Activated naive CD8-positive, alpha-beta T cell (primary cell): ENCODE measurements around the gene ANXA4.
"Not testable (repeated sequence)": the region's sequence is repeated elsewhere in the genome, so short reads cannot be mapped to it uniquely, and the experiment has no call there.

ENCODE experiments used
- H3K27ac Mint-ChIP-seq: one replicate; pipeline ENCODE4 v1.8.0; 2021; ENCODE audit warnings: mixed read lengths
- H3K27me3 Mint-ChIP-seq: one replicate; pipeline ENCODE4 v1.8.0; 2021; ENCODE audit warnings: mixed read lengths
- H3K36me3 Mint-ChIP-seq: one replicate; pipeline ENCODE4 v1.8.0; 2021; ENCODE audit warnings: mixed read lengths
- H3K4me1 Mint-ChIP-seq: one replicate; pipeline ENCODE4 v1.8.0; 2021; ENCODE audit warnings: low read depth, mixed read lengths
- H3K4me3 Mint-ChIP-seq: one replicate; pipeline ENCODE4 v1.8.0; 2021; ENCODE audit warnings: mild to moderate bottlenecking, mixed read lengths
- H3K9me3 Mint-ChIP-seq: one replicate; pipeline ENCODE4 v1.8.0; 2021; ENCODE audit warnings: low read depth, mixed read lengths

Gene ANXA4

DNA sequence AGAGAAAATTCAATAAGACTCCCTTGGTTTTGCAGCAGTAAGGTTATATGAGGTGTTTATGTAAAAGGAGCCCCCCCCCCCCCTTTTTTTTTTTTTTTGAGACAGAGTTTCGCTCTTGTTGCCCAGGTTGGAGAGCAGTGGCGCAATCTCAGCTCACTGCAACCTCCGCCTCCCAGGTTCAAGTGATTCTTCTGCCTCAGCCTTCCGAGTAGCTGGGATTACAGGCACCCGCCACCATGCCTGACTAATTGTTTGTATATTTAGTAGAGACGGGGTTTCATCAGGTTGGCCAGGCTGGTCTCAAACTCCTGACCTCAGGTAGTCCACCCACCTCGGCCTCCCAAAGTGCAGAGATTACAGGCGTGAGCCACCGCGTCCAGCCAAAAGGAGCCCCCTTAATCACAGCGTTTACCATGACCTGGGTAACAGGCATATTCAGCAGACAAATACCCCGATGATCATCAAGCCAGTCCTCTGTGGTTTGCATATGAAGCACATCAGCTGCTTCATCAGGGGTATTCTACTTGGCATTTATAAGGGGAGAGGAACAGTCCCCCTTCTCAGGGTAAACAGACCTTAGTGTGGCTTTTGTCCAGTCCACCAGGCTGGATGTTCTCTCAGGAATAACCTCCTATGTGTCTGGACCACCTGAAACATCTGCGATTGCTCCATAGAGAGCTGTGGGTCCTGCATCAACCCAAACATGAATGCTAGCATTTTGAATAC, 32.5 kb downstream of the ANXA4 start:
- not testable (repeated sequence) for H3K9me3 Mint-ChIP-seq, H3K36me3 Mint-ChIP-seq, H3K27me3 Mint-ChIP-seq
- Mint-ChIP-seq H3K27ac (peak overlapping the region; percentile 81), H3K4me1 (peaks cover 44% of the 10 kb centered on the region), H3K4me3 (peak overlapping the region; percentile 69)

DNA sequence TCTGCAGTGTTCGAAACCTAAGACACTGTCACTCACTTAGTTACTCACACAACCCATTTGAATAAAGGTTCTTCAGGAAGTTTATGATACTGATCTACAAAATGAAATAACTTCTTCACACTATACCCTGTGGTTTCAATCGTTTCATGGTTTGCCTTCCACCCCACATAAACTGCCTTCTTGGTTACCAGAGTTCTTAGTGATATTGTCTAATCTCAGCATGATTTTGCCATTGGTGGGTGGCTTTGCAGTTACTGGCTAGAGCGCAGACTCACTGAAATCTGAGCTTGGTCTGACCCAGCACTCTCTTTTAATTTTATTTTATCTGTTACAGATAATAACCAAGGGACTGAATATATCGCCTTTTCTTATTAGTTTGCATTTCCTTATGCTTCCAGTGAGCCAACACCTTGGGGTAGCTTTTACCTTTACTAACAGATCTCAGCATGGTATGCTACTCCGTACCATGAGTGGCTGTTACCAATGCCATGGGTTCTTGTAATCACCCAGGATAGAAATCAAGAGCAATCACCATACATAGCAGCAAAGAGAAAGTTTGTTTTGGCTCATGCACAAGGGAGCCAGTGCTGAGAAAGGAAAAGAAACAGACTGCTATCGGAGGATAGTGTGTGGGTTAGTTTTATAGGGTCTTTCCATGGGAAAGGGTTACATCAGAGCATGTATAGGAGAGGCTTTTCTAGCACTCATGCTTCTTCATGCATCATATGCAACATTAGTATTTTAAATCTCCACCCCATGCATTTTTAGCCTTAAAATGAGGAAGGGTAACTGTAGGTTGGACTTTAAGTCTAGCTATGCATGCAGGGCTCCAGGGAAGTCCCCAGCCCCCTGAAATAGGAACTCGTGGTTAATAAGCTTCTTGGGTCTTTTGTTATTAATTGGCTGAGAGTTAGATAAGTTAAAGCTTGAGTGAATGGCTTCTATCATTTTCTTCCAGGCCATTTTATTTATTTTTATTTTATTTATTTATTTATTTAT, 33.3 kb downstream of the ANXA4 start:
- peak overlapping the region; percentile 81 for H3K27ac Mint-ChIP-seq
- no peaks in the 10 kb centered on the region for H3K27me3 Mint-ChIP-seq
- H3K4me1 Mint-ChIP-seq = peaks cover 42% of the 10 kb centered on the region
- H3K36me3 Mint-ChIP-seq = no peaks in the 10 kb centered on the region
- no peaks in the 10 kb centered on the region for H3K9me3 Mint-ChIP-seq
- H3K4me3 Mint-ChIP-seq = peak overlapping the region; percentile 69

DNA sequence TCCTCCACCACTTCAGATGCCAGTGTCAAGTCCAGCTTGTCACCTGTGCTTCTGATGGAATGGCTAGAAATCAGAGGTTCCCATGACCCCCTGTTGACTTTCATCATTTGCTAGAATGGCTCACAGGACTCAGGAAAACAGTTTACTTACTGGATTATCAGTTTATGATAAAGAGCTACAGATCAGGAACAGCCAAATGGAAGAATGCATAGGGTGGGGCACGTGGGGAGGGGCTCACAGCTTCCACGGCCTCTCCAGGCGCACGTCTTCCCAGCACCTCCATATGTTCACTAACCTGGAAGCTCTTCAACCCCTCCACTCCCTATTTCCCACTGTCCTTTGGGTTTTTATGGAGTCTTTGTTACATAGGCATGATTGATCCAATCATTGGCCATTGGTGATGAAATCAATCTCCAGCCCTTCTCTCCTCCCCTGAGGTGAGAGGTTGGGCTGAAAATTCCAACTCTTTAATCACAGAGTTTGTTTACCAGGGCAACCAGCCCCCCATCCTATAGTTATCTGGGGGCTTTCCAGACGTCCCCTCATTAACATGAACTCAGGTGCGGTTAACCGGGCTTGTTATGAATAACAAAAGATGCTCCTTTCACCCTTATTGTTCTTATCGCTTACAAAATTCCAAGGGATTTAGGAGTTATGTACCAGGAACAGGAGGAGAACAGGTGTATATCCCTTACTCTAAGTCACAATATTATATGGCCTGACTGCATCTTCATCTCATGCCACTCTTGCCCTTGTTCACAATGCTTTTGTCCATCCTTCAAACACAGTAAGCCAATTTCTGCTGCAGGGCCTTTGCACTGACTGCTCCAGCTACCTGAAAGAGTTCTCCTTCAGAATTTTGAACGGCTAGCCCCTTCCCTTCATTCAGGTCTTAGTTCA, 35.2 kb downstream of the ANXA4 start:
- no peaks in the 10 kb centered on the region for H3K9me3 Mint-ChIP-seq
- no peaks in the 10 kb centered on the region for H3K27me3 Mint-ChIP-seq
- H3K27ac Mint-ChIP-seq = no peak overlapping the region
- H3K4me1 Mint-ChIP-seq = peaks cover 33% of the 10 kb centered on the region
- no peak overlapping the region for H3K4me3 Mint-ChIP-seq
- H3K36me3 Mint-ChIP-seq = no peaks in the 10 kb centered on the region

DNA sequence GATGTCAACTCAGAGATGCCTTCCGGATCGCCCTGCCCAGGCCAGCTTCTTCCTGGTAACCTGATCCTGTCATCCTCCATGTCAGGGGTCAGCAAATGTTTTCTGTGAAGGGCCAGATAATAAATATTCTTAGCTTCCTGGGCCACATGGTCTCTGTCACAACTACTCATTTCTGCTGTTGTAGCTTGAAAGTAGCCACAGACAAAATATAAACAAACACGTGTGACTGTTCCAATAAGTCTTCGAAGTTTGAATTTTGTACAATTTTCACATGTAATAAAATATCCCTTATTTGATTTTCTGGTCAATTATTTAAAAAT, 35.8 kb downstream of the ANXA4 start:
- no peak overlapping the region for H3K27ac Mint-ChIP-seq
- no peaks in the 10 kb centered on the region for H3K36me3 Mint-ChIP-seq
- H3K4me3 Mint-ChIP-seq = no peak overlapping the region
- H3K27me3 Mint-ChIP-seq = no peaks in the 10 kb centered on the region
- no peaks in the 10 kb centered on the region for H3K9me3 Mint-ChIP-seq
- peaks cover 30% of the 10 kb centered on the region for H3K4me1 Mint-ChIP-seq

DNA sequence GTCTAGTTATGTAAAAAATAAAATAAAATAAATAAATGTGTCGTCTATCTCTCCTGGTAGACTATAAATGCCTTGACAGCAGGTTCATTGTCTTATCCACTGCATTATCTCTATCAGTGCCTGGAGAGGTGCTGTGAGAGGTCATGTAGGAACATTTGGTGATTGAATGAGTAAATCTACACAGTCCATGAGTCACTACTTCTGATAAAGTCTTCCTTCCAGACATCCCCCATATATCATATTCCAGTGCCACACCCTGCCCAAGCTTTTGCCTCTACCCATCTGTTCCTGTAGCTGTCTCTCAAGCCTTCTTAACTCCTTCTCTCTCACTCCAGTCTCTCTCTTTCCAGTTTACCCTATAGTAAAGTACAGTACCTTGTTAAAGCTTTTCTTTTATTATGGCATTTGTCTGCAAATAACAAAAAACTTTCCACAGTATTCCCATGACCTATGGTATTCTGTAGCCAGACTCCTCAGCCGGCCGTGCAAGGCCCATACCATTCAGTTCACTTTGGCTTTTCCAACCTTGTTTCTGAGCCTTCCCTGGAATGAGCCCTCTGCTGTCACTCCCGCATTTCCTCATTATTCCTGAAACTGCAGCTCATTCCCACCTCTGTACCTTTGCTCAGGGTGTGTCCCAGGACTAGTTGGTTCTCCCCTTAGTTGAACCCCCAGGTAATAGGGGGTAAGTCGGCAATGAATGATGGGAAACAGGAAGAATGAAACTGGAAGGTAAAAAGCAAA, 37.5 kb downstream of the ANXA4 start:
- H3K36me3 Mint-ChIP-seq = no peaks in the 10 kb centered on the region
- no peaks in the 10 kb centered on the region for H3K27me3 Mint-ChIP-seq
- no peak overlapping the region for H3K4me3 Mint-ChIP-seq
- no peaks in the 10 kb centered on the region for H3K9me3 Mint-ChIP-seq
- no peak overlapping the region for H3K27ac Mint-ChIP-seq
- H3K4me1 Mint-ChIP-seq = peaks cover 22% of the 10 kb centered on the region

DNA sequence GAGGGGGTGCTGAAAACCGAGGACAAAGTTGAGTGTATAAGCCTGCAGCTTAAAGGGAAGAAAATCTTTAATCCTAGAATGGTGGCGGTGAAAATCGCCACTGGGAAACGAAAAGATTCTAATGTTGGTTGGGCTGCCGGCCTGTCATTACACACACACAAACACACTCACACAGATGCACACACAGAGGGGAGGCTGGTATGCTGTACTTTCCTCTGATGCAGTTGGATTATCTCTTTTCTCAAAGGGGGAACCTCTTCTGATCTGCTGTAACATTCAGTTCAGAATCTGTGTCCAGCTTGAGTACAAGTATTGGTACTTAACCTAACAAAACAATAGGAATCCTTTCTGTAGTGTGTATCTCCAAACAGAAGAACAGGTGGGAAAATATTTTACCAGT, 39.0 kb downstream of the ANXA4 start:
- Mint-ChIP-seq H3K27me3 (peaks cover 2% of the 10 kb centered on the region), H3K4me3 (no peak overlapping the region), H3K9me3 (no peaks in the 10 kb centered on the region), H3K4me1 (peaks cover 9% of the 10 kb centered on the region), H3K36me3 (no peaks in the 10 kb centered on the region), H3K27ac (no peak overlapping the region)

DNA sequence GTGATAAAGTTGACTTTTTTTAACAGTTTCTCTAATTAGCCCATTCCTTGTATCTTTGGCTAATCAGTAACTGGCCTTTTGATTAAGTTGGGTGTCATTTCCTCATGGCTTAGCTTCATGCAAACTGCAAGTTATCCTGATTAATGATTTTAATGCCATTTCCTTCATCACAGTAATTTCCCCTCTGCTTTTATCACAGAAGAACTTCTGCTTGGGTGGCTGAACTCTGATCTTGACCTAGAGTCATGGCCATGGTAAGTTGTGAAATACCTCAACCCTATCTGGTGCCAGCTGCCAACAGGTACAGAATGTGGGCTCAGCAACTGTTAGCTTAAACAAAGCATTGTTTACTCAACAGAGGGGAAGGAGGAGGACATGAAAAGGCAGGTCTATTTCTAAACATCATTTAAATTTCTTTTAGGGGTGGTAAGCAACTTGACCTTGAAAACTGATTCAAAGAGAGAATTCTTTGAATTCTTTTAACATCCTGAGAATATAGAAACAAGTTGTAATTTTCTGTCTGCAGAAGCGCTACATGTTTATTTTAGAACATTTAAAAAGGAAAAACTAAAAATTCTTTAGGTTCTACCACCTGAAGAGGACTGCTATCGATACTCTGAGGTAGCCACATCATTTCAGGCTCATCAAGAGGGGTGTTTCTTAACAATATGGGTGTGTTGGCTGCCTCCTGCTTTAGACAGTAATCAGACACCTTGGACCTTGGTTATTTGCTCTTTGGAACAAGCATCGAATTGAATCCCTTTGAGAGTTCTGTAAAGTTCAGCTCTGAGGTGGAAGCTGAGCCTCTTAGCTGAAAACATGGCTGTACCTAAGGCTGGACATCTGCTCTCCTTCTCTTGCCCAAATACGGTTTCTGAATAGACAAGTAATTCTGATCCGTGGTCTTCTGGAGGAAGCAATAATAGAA, 39.7 kb downstream of the ANXA4 start:
- H3K27ac Mint-ChIP-seq = no peak overlapping the region
- peaks cover 6% of the 10 kb centered on the region for H3K4me1 Mint-ChIP-seq
- peaks cover 2% of the 10 kb centered on the region for H3K36me3 Mint-ChIP-seq
- H3K4me3 Mint-ChIP-seq = no peak overlapping the region
- no peaks in the 10 kb centered on the region for H3K9me3 Mint-ChIP-seq
- H3K27me3 Mint-ChIP-seq = peaks cover 2% of the 10 kb centered on the region

DNA sequence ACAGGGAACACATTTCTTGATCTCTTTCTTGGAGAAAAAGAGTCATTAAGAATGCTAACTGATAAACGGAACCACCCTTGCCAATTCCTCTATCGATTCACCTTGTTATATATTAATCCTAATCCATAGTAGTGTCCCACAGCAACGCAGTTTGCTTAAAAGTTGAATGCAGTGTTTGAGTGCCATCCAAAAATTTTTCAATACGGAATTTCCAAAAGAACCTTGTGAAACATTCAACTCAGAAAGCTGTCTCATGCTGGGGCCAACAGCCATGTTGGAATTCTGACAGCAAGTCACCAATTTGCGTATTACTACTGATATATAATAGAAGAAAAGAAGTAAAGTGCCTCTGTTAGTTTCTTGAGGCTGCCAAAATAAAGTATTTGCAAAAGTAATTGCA, 42.3 kb downstream of the ANXA4 start:
- no peak overlapping the region for H3K27ac Mint-ChIP-seq
- no peak overlapping the region for H3K4me3 Mint-ChIP-seq
- H3K4me1 Mint-ChIP-seq = peaks cover 5% of the 10 kb centered on the region
- peaks cover 6% of the 10 kb centered on the region for H3K36me3 Mint-ChIP-seq
- peaks cover 2% of the 10 kb centered on the region for H3K27me3 Mint-ChIP-seq
- no peaks in the 10 kb centered on the region for H3K9me3 Mint-ChIP-seq

DNA sequence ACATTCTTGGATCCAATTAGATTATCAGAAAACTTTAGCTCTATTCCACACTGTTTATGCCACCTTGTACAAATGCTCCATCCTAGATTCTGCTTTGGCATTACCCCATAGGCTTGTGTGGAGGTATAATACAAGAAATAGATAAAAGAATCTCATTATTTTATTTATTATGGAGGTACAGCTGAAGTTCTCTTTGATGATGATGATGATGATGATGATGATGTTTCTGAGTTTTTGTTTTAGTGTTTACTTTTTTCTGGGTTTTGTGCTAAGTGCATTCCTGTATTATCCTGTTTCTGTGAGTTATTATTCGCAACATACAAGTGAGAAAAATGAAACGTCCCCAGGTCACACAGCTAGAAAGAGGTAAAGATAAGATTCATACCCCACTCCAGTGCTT, 43.4 kb downstream of the ANXA4 start:
- H3K27me3 Mint-ChIP-seq = peaks cover 2% of the 10 kb centered on the region
- no peak overlapping the region for H3K4me3 Mint-ChIP-seq
- H3K27ac Mint-ChIP-seq = no peak overlapping the region
- peaks cover 8% of the 10 kb centered on the region for H3K4me1 Mint-ChIP-seq
- peaks cover 9% of the 10 kb centered on the region for H3K36me3 Mint-ChIP-seq
- H3K9me3 Mint-ChIP-seq = no peaks in the 10 kb centered on the region

DNA sequence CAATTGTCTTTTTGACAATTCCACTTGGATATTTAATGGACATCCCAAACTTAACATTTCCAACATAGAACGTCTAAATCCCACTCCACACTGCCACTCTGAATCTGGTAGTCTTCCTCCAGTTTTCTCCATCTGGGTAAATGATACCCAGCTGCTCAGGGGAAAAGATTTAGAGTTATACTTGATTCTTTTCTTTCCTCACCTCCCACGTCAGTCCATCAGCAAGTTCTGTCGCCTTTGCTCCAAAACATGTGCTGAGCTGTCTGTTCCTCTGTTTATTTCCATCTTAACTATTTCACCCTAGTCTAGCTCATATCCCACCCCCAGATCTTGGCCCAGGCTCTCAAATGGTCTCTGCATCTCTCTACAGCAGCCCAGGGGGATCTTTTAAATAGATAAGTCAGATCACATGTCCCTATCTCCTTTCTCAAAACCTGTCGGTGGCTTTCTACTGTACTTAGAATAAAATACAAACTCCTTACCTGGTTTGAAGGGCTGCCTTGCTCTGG, 44.2 kb downstream of the ANXA4 start:
- Mint-ChIP-seq H3K36me3 (peaks cover 9% of the 10 kb centered on the region), H3K4me1 (peaks cover 12% of the 10 kb centered on the region), H3K9me3 (no peaks in the 10 kb centered on the region), H3K27me3 (peaks cover 2% of the 10 kb centered on the region), H3K27ac (no peak overlapping the region), H3K4me3 (no peak overlapping the region)

DNA sequence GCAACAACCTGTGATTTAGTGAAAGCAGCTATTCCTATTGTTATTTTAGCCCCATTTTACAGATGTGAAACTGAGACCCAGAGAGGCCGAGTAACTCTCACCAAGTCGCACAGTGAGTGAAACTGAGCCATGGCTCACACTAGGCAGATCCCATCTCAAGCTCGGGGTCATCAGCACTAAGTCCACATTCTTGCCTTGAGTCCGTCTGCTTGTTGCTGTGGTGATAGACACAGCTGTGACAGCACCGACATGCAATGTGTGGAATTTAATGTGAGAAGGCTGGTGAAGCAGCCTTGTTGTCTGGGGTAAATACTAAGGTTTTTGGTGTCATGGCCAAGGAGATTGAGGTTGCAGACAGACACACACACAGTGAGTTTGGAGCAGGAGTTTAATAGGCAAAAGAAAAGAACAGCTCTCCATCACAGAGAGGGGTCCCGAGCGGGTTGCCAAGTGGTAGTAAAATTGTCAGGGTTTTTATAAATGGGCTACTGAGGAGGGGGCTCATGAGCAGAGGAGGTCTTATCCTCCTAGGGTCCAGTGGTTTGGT, 47.3 kb downstream of the ANXA4 start:
- Mint-ChIP-seq H3K27ac (no peak overlapping the region), H3K36me3 (peaks cover 9% of the 10 kb centered on the region), H3K4me1 (peaks cover 12% of the 10 kb centered on the region), H3K27me3 (peaks cover 2% of the 10 kb centered on the region), H3K4me3 (no peak overlapping the region), H3K9me3 (no peaks in the 10 kb centered on the region)

DNA sequence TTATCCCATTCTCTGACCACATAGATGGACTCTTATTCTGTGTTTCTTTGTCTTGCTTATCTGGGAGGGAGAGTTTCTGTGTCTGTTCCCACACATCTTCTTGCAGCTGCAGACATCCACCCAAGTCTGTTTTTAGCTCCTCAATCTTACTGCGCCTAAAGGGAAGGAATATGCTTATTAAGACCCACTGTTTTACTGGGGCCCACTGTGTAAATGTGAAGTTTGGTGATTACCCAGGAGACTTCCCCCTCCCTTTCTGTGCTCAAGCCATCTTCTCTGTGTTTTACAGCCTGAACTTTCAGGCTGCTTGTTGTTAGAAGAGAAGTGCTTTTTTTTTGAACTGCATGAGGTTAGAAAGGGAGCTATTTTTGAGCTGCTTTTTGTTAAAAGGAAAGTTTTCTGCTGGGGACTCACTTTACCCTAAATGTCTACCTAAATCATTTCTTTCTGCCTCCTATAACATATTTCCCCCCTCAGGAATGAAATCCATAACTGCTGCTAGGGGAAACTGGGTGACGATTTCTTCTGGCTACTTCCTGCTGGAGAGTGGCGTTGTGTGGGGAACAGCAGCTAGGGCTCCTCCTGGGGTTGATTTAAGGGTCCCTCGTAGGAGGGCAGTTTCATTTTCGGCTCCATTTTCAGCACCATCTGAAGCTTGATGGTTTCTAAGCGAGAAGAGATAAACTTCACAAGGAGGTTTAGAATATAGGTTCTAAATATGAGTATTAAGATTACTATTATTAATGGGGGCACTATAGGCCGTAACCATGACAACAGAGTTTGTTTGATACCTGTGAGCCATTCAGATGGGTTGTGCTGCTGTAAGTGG, 48.1 kb downstream of the ANXA4 start:
- Mint-ChIP-seq H3K4me3 (peak overlapping the region; percentile 65), H3K36me3 (peaks cover 9% of the 10 kb centered on the region), H3K4me1 (peaks cover 12% of the 10 kb centered on the region), H3K27me3 (no peaks in the 10 kb centered on the region), H3K9me3 (no peaks in the 10 kb centered on the region), H3K27ac (peak overlapping the region; percentile 41)
